Smooth muscle cell (in vitro differentiated cells): ENCODE measurements around the gene BRME1. TPM values are rescaled to one million over a fixed set of nuclear protein-coding genes. Genes with fewer than 3 reads are reported as not detected.
"Not testable (repeated sequence)": the region's sequence is repeated elsewhere in the genome, so short reads cannot be mapped to it uniquely, and the experiment has no call there.

Experiments used
- DNase-seq: peaks from one replicate; lab custom pipeline; 2025; ENCODE audit not compliant: unreplicated experiment; lab: John Stamatoyannopoulos, UW
- H2AFZ ChIP-seq: fragments of 200-600 bp; sonication (generic); 2 replicates; pipeline ENCODE4 v1.6.0; 2016; ENCODE audit warnings: antibody characterized with exemption, low read depth, mild to moderate bottlenecking
- H3F3A ChIP-seq: fragments of 200-600 bp; sonication (generic); 2 replicates; pipeline ENCODE4 v1.6.0; 2017; ENCODE audit warnings: antibody characterized with exemption, low read depth
- H3K27ac ChIP-seq: fragments of 200-600 bp; sonication (generic); 2 replicates; pipeline ENCODE4 v1.5.1; 2016; ENCODE audit warnings: low read depth, mild to moderate bottlenecking
- H3K27me3 ChIP-seq: fragments of 200-600 bp; sonication (generic); 2 replicates; pipeline ENCODE4 v1.6.1; 2016; ENCODE audit warnings: low read depth, mild to moderate bottlenecking
- H3K36me3 ChIP-seq: fragments of 200-600 bp; sonication (generic); 2 replicates; pipeline ENCODE4 v1.5.1; 2016; ENCODE audit warnings: low read depth
- H3K4me1 ChIP-seq: fragments of 200-600 bp; sonication (generic); 2 replicates; pipeline ENCODE4 v1.5.1; 2016; ENCODE audit warnings: low read depth
- H3K4me2 ChIP-seq: fragments of 200-600 bp; sonication (generic); 2 replicates; pipeline ENCODE4 v1.6.0; 2016; ENCODE audit warnings: mild to moderate bottlenecking
- H3K4me3 ChIP-seq: fragments of 200-600 bp; sonication (generic); 2 replicates; pipeline ENCODE4 v1.5.1; 2016; ENCODE audit warnings: mild to moderate bottlenecking
- H3K79me2 ChIP-seq: fragments of 200-600 bp; sonication (generic); 2 replicates; pipeline ENCODE4 v1.6.0; 2016; ENCODE audit warnings: low read depth, mild to moderate bottlenecking
- H3K9ac ChIP-seq: fragments of 200-600 bp; sonication (generic); 2 replicates; pipeline ENCODE4 v1.6.0; 2016; ENCODE audit warnings: low read depth
- H3K9me3 ChIP-seq: fragments of 200-600 bp; sonication (generic); replicated peaks from 2 replicates; pipeline ENCODE4 v1.5.1; 2016; ENCODE audit warnings: low read depth
- H4K20me1 ChIP-seq: fragments of 200-600 bp; sonication (generic); 2 replicates; pipeline ENCODE4 v1.6.0; 2016; ENCODE audit warnings: low read depth
- CTCF ChIP-seq: fragments of 200-600 bp; sonication (generic); IDR thresholded peaks from 2 replicates; pipeline ENCODE4 v1.5.1; 2017; ENCODE audit warnings: borderline replicate concordance, mild to moderate bottlenecking, antibody characterized with exemption; ENCODE audit not compliant: insufficient read depth, poor library complexity, severe bottlenecking
- WGBS: methylation state at CpG from one replicate; pipeline ENCODE4 v1.1.7; 2016; ENCODE audit warnings: low lambda C conversion rate; 5-methylcytosine and 5-hydroxymethylcytosine counted together
- polyA plus RNA-seq: library from polyadenylated mRNA; unstranded; fragments of >200 nt; fragmentation: Nextera tagmentation; extraction: Ambion mirVana; gene quantifications from 2 replicates; pipeline ENCODE4 v1.2.1, GENCODE V29; 2016
- total RNA-seq: library from RNA; depleted of rRNA; stranded (reverse); fragments of >200 nt; gene quantifications from 2 replicates; pipeline ENCODE4 v1.2.3, GENCODE V29; 2014

Gene BRME1
- total and polyA plus RNA-seq, 2 experiments from 2014 or later: 0.72 to 2.2 TPM

GRCh38 chr19:13926715-13927114 lies 20.8 kb upstream of the BRME1 start:
- Histone ChIP-seq H3K79me2 (no peaks in the 10 kb centered on the region), H3F3A (no peaks in the 10 kb centered on the region), H3K9ac (no peak overlapping the region), H3K4me3 (no peak overlapping the region), H3K27me3 (no peaks in the 10 kb centered on the region), H4K20me1 (no peaks in the 10 kb centered on the region), H2AFZ (no peak overlapping the region), H3K4me2 (no peak overlapping the region), H3K36me3 (no peaks in the 10 kb centered on the region), H3K27ac (no peak overlapping the region), H3K9me3 (no peaks in the 10 kb centered on the region), H3K4me1 (no peaks in the 10 kb centered on the region)
- no peak for DNase-seq
- TF ChIP-seq CTCF: no peak
- 98% methylated on average over 8 of the region's 8 CpGs for WGBS

GRCh38 chr19:13926010-13926409 lies 20.1 kb upstream of the BRME1 start:
- no peak for DNase-seq
- no peaks in the 10 kb centered on the region for H3K79me2 ChIP-seq
- no peak overlapping the region for H3K4me3 ChIP-seq
- no peak overlapping the region for H2AFZ ChIP-seq
- no peaks in the 10 kb centered on the region for H3K4me1 ChIP-seq
- H3F3A ChIP-seq: no peaks in the 10 kb centered on the region
- 90% methylated on average over 2 of the region's 4 CpGs for WGBS
- no peaks in the 10 kb centered on the region for H3K27me3 ChIP-seq
- no peak overlapping the region for H3K27ac ChIP-seq
- no peak for TF ChIP-seq CTCF
- H3K9ac ChIP-seq: no peak overlapping the region
- H3K36me3 ChIP-seq: no peaks in the 10 kb centered on the region
- H4K20me1 ChIP-seq: no peaks in the 10 kb centered on the region
- no peaks in the 10 kb centered on the region for H3K9me3 ChIP-seq
- no peak overlapping the region for H3K4me2 ChIP-seq

GRCh38 chr19:13923194-13923987 lies 17.5 kb upstream of the BRME1 start:
- Histone ChIP-seq H4K20me1 (no peaks in the 10 kb centered on the region), H3F3A (no peaks in the 10 kb centered on the region), H3K9me3 (no peaks in the 10 kb centered on the region), H3K4me1 (no peaks in the 10 kb centered on the region), H3K4me2 (no peak overlapping the region), H3K4me3 (no peak overlapping the region), H3K79me2 (no peaks in the 10 kb centered on the region), H3K36me3 (no peaks in the 10 kb centered on the region), H3K27me3 (no peaks in the 10 kb centered on the region), H3K27ac (no peak overlapping the region), H2AFZ (no peak overlapping the region), H3K9ac (no peak overlapping the region)
- no peak for TF ChIP-seq CTCF
- no peak for DNase-seq
- 98% methylated on average over 27 of the region's 28 CpGs for WGBS

GRCh38 chr19:13922118-13922517 lies 16.2 kb upstream of the BRME1 start:
- not testable (repeated sequence) for H3K36me3 ChIP-seq, H4K20me1 ChIP-seq, H3K27me3 ChIP-seq, H3K4me3 ChIP-seq, DNase-seq, H2AFZ ChIP-seq, H3K27ac ChIP-seq, H3K4me1 ChIP-seq, H3K79me2 ChIP-seq, H3K9me3 ChIP-seq, H3F3A ChIP-seq, H3K9ac ChIP-seq, H3K4me2 ChIP-seq
- over 99% methylated on average over 6 of the region's 6 CpGs for WGBS
